ENCODE results near the gene TBX6. TPM values are rescaled to one million over a fixed set of nuclear protein-coding genes. Genes with fewer than 3 reads are reported as not detected.
"Not testable (repeated sequence)": the region's sequence is repeated elsewhere in the genome, so short reads cannot be mapped to it uniquely, and the experiment has no call there.

Gene TBX6
- total RNA-seq, 4 donors from 2014 or later, result 0.36 to 0.56 TPM; not detected in 2

- TF ChIP-seq CTCF (IDR thresholded peaks at IDR 0.05), result no peak
- DNase-seq (ENCODE audit: low spot score) (no peak), ATAC-seq (ENCODE audit: low FRiP score) (no peak)
Observed at GRCh38 chr16:30041841-30042240, 49.9 kb downstream of the TBX6 start.

- ATAC-seq (ENCODE audit: low FRiP score); DNase-seq (ENCODE audit: low spot score): not testable (repeated sequence)
Observed at GRCh38 chr16:30040690-30041089, 51.0 kb downstream of the TBX6 start.

- no peak for ATAC-seq (ENCODE audit: low FRiP score)
- no peak for TF ChIP-seq CTCF (IDR thresholded peaks at IDR 0.05)
- DNase-seq (ENCODE audit: low spot score), result no peak
Observed at GRCh38 chr16:30040221-30040620, 51.5 kb downstream of the TBX6 start.

Other genes with a start within 250 kb of the TBX6 start
- 100 to 1,000 TPM; 101 to 156 (median 104) TPM for gene CDIPT, start 228.7 kb downstream of the TBX6 start, total RNA-seq
- gene SEZ6L2, start 192.4 kb downstream of the TBX6 start, total RNA-seq, result 10 to 100 TPM in 1 of 4 donors, 1 to 10 TPM in 2, under 1 TPM in 1; 0.63 to 11.5 (median 4.2) TPM
- gene ASPHD1, start 191.4 kb downstream of the TBX6 start, total RNA-seq, result 10 to 100 TPM in 2 of 4 donors, 1 to 10 TPM in 1, not detected in 1; 4.0 to 14.0 (median 10.6) TPM
- 10 to 100 TPM in 3 of 4 donors, 1 to 10 TPM in 1; 7.1 to 44.5 (median 20.0) TPM for gene KCTD13, start 165.7 kb downstream of the TBX6 start, total RNA-seq
- gene TMEM219, start 129.8 kb downstream of the TBX6 start, total RNA-seq, result 100 to 1,000 TPM in 3 of 4 donors, 10 to 100 TPM in 1; 78.4 to 135 (median 110) TPM
- 10 to 100 TPM; 25.1 to 90.0 (median 43.2) TPM for gene TAOK2, start 118.1 kb downstream of the TBX6 start, total RNA-seq
- gene HIRIP3, start 96.3 kb downstream of the TBX6 start, total RNA-seq, result 10 to 100 TPM in 1 of 4 donors, 1 to 10 TPM in 3; 5.6 to 22.2 (median 9.8) TPM
- 100 to 1,000 TPM in 1 of 4 donors, 10 to 100 TPM in 3; 22.8 to 113 (median 31.1) TPM for gene INO80E, start 95.7 kb downstream of the TBX6 start, total RNA-seq
- gene DOC2A, start 80.9 kb downstream of the TBX6 start, total RNA-seq, result 1 to 10 TPM in 2 of 4 donors, under 1 TPM in 1, not detected in 1; 0.95 to 2.3 (median 1.2) TPM
- gene C16orf92, start 68.7 kb downstream of the TBX6 start, total RNA-seq, result not detected
- not detected for gene TLCD3B, start 60.7 kb downstream of the TBX6 start, total RNA-seq
- gene ALDOA, start 26.2 kb downstream of the TBX6 start, total RNA-seq, result 100 to 1,000 TPM; 468 to 864 (median 772) TPM
- gene PPP4C, start 15.9 kb downstream of the TBX6 start, total RNA-seq, result 10 to 100 TPM; 49.8 to 59.1 (median 56.3) TPM
- 10 to 100 TPM; 33.0 to 93.7 (median 74.9) TPM for gene YPEL3, start 4.3 kb upstream of the TBX6 start, total RNA-seq
- 1 to 10 TPM; 1.6 to 6.3 (median 2.8) TPM for gene GDPD3, start 21.6 kb upstream of the TBX6 start, total RNA-seq
- 100 to 1,000 TPM in 1 of 4 donors, 10 to 100 TPM in 3; 58.1 to 149 (median 87.0) TPM for gene MAPK3, start 31.3 kb upstream of the TBX6 start, total RNA-seq
- gene CORO1A, start 91.7 kb upstream of the TBX6 start, total RNA-seq, result 100 to 1,000 TPM in 1 of 4 donors, 10 to 100 TPM in 3; 31.6 to 109 (median 50.0) TPM
- 100 to 1,000 TPM; 152 to 366 (median 206) TPM for gene BOLA2B, start 101.7 kb upstream of the TBX6 start, total RNA-seq
- 10 to 100 TPM; 21.7 to 52.7 (median 44.2) TPM for gene SLX1A, start 102.0 kb upstream of the TBX6 start, total RNA-seq
- 10 to 100 TPM; 14.0 to 32.3 (median 18.3) TPM for gene SULT1A3, start 107.3 kb upstream of the TBX6 start, total RNA-seq
- 10 to 100 TPM in 1 of 4 donors, 1 to 10 TPM in 3; 2.8 to 14.7 (median 5.9) TPM for gene NPIPB13, start 156.6 kb upstream of the TBX6 start, total RNA-seq